Cerebellar nuclear complex (tissue), 1 donor: ENCODE results near the gene SLX9.

Source experiments
- DNase-seq, 2 experiments: peaks; one replicate each; lab custom pipeline; 2025; lab: John Stamatoyannopoulos, UW

The SLX9 gene

GRCh38 chr21:44930543-44930981 is 9.3 kb upstream of the SLX9 start:
- no peak for DNase-seq

DNA sequence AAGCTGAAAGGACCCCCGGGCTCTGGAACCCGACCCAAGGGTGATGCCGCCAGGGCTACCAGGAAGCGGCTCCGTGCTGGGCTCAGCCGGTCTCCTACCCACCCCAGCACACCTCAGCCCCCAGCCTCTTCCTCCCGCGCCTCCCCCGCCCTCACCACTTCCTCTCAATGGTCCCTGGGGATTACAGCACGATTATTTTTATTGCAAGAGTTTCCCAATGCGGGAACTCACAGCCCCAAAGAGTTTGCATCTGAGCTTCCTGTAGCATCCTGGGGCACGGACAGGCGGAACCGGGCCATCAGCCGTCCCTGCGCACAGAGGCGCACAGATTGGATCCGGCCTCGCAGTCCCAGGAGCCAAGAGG is 8.7 kb upstream of the SLX9 start:
- no peak for DNase-seq

DNA sequence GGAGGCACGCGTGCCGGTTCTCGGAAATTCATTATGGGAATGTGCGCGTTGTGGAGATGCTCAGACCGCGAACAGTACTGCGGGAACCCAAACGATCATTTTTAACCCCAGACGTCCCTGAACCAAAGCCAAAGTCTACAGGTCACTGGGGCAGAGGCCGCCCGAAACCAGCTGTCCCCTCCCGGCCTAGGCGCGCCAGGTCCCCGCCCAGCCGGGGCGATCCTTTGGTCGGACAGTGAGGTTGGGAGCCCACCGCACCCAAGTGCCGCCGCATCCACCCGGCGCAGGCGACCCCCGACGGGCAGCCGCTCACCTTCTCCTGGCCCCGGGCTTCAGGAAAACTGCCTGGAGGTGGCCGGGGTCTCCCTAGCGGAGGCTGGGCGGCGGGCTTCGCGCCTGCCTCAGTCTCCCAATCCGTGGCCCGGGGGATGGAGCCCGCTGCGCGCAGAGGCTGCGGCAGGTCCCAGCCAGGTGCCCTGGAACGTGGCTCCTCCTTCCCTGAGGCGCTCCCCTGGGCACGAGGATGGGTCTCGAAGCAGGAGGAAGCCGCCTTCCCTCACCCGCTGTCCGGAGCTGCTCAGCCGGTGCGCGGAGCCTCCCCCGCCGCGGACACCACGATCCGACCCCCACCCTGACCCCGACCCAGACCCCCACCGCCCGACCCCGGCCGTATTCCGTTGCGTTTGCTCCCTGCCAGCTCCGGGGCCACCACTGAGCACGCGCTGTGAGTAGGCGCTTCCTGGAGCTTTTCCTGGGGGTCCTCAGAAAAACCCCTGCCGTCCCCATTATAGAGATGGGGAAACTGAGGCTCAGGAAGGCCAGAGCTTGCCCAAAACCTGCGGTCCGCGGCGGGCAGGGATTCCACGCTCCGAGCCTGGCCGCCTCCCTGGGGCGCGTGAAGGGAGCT is 8.1 kb upstream of the SLX9 start:
- DNase-seq, result no peak

DNA sequence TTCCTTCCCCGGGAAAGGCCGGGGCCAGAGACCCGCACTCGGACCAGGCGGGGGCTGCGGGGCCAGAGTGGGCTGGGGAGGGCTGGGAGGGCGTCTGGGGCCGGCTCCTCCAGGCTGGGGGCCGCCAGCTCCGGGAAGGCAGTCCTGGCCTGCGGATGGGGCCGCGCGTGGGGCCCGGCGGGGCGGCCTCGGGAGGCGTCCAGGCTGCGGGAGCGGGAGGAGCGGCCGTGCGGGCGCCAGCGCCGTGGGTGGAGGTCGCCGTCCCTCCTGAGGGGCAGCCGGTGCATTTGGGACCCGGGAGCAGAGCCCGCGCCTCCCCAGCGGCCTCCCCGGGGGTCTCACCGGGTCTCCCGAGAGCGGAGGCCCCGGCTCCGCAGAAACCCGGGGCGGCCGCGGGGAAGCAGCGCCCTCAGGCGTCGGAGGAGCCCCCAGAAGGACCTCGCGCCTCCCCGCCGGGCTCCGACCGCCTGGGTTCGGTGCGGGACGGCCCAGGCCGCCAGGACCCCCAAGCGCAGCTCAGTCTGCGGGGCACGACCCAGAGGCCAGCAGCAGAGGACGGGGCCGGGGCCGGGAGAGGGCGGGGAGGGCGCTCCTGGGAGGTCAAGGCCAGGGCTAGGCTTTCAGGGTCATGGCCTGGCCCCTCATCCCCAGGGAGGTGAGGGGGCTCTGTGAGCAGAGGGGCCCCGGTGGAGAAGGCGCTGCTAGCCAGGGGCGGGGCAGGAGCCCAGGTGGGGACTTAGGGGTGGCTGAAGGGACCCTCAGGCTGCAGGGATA is 7.2 kb upstream of the SLX9 start:
- no peak for DNase-seq

- DNase-seq, result no peak
Observed at GRCh38 chr21:44933199-44933917, 6.5 kb upstream of the SLX9 start.

GRCh38 chr21:44933918-44934260 is 5.9 kb upstream of the SLX9 start:
- no peak for DNase-seq

DNA sequence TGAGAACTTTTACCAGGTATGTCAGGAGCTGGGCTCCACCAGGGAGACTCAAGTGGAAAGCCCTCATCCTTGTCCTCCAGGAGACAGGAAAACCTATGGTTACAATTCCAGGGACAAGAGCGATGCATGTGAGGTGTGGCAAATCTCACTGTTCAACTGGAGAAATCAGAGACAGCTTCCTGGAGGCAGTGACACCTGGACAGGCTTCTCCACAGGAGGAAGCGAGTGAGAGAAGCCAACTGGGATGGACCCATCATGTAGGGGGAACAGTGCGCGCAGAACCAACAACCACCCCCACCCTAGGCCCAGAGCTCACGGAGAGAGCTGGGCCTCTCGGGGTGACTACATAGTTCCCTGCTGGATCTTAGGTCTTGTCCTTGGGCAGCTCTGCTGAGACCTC is 5.6 kb upstream of the SLX9 start:
- no peak for DNase-seq

- DNase-seq, result no peak
Observed at GRCh38 chr21:44934797-44935532, 4.9 kb upstream of the SLX9 start.

DNA sequence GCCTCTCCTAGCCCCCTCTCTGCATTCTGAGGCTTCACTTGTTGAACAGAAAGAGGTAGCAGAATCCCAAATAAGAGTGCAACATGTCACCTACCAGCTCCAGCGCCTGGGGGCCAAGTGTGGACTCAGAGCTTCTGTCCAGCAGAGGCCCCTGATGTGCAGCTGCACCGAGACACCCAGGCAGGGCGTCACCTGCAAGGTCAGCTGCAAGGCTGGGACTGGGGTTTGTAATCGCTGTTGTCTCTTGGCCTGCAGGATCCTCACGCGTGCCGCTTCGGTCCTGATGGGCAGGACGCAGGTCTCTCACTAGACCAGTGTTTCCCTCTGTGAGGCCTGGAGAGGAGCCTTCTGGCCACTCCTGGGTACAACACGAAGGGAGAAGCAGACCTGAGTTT is 4.3 kb upstream of the SLX9 start:
- DNase-seq, result no peak

DNA sequence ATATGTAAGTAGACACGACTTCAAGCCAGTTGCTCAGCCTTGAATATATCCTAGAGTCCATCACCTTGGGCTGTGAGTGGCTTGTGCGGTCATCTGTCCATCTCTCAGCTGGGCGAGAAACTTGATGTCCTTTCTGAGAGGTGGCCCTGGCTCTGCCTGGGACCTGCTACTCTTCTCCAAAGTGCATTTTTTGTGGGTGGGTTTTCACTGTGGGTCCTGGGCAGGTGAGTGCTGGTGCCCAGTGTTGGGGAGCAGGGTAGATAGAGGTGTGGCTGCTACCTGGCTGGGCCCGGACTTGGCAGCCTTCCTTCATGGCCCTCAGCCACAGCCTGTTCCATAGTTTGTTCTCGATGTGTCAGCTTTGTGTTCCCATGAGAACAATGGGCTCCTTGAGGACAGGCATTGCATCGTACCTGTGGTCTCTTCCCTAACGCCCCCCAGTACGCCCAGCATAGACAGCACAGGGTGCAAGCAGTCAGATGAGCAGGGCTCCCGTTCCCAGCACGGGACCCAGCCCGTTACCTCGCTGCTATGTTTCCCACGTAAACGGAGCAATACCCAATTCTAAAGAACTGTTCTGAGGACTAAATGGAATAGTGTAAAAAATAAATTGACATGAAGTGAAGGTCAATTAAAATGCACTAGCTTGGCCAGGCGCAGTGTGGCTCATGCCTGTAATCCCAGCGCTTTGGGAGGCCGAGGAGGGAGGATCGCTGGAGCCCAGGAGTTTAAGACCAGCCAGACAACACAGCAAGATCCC is 877 bp upstream of the SLX9 start:
- DNase-seq, result no peak

- DNase-seq, result no peak
Observed at GRCh38 chr21:44940116-44940631, 345 bp downstream of the SLX9 start.

DNA sequence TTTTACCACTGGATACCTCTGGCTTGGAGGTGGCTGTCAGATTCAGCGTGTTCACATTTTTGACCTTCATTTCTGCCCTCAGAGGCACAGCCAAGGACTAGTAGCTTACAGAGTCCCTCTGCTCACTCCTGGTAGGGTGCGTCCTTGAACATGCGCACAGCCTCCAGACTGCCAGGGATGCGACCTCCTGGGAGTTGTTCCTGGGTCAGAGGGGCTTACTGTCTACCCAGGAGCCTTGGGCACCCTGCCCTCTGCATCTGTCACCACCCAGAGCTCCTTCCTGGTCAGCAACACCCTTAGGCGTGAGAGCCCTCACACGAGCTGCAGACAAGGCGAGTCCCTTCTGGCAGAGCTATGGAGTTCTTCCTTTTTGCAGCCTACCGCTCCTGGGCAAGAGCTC is 1.7 kb downstream of the SLX9 start:
- DNase-seq, result no peak

- no peak for DNase-seq
Observed at GRCh38 chr21:44942566-44942965, 2.7 kb downstream of the SLX9 start.

GRCh38 chr21:44943005-44943685 is 3.3 kb downstream of the SLX9 start:
- no peak for DNase-seq

- no peak for DNase-seq
Observed at GRCh38 chr21:44943686-44944550, 4.1 kb downstream of the SLX9 start.

DNA sequence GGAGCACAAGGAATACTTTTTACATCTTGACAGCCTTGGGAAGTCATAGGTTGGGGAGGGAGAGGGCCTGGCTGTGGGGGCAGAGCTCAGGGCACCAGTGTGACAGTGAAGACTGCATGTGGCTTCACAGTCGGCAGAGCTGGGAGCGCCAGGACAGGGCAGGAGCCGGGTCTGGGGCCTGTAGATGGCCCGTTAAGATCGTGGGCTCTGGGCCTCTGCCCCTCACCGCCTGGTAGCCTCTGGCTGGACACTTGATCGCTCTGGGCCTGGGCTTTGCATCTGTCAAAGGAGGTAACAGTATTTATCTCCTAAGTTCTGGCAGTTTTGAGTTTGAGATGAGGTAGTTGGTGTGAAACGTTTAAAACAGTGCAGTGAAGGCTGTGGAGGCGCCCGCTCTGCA is 4.8 kb downstream of the SLX9 start:
- no peak for DNase-seq

DNA sequence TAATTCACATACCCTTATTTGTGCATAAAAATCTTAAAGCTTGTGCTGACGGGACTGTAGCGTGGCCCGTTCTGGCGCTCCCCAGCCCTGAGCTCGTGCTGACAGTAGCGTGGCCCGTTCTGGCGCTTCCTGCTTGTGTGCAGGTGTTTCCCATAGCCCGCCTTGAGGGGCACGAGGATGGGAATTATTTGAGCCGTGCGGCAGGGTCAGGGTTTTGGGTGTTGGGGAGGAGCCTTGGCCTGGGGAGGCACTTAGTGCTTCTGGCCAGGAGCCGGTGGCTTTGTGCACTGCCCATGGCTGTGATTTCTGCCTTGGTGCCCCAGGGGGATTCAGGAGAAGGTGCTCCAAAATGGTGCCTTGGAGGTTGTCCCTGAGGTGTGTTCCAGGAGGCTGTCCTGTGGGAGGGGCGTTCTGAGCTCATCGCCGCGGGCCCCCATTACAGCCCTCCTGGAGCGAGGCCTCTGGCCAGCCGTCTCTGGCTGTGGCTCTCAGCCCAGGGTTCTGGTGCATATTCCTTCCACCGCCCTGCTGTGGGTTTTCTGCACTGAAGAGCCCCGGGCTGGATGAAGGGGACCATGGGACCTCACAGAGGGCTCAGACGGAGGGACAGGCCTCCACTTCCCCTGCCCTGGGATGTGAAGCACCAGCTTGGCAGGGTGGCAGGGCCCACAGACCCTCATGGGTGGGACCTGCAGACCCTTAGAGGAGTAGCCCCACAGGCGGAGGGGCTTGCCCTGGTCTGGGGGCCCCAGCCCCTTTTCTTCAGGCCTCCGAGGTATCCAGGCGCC is 6.6 kb downstream of the SLX9 start:
- DNase-seq, result no peak

GRCh38 chr21:44947111-44947929 is 7.5 kb downstream of the SLX9 start:
- DNase-seq, result no peak
